Testis (tissue), 2 donors: Measurements from ENCODE around the gene HIPK2.

ENCODE experiments used
- CTCF ChIP-seq, 3 experiments: fragments of 450-650 bp in 2 of 3; fragments of 200-600 bp in 1 of 3; sonication (generic) in 1 of 3; IDR thresholded peaks; one replicate each; pipeline ENCODE4 v1.5.1; 2016 to 2019; ENCODE audit warnings: antibody characterized with exemption in 3 of 3, mild to moderate bottlenecking in 2 of 3, moderate library complexity in 1 of 3
- POLR2A ChIP-seq: fragments of 450-650 bp; IDR thresholded peaks from one replicate; pipeline ENCODE4 v1.6.1; 2017; ENCODE audit warnings: antibody characterized with exemption, mild to moderate bottlenecking, moderate library complexity

- TF ChIP-seq POLR2A = no peak
- TF ChIP-seq CTCF (IDR thresholded peaks at IDR 0.05) = no peak
Observed at GRCh38 chr7:139762886-139763285, 14.9 kb downstream of the HIPK2 start.
